Transverse colon (tissue), 4 donors: Measurements from ENCODE around the gene ADM2.

Experiments
- POLR2AphosphoS5 ChIP-seq, 3 donors: sonication (generic); formaldehyde crosslinking; IDR thresholded peaks; one replicate each; pipeline ENCODE4 v1.6.1; 2016; ENCODE audit warnings: antibody characterized with exemption in 3 of 3
- TF ChIP-seq, protein P1 (sequence below), 5 experiments: fragments of 200-600 bp in 3 of 5; fragments of 450-650 bp in 2 of 5; sonication (generic) in 3 of 5; IDR thresholded peaks; 1 replicate in 2 of 5; 2 replicates in 3 of 5; pipeline ENCODE4 v1.5.1; 2016 to 2017; ENCODE audit warnings: antibody characterized with exemption in 5 of 5, inconsistent platforms in 3 of 5, mild to moderate bottlenecking in 2 of 5, moderate library complexity in 1 of 5

DNA sequence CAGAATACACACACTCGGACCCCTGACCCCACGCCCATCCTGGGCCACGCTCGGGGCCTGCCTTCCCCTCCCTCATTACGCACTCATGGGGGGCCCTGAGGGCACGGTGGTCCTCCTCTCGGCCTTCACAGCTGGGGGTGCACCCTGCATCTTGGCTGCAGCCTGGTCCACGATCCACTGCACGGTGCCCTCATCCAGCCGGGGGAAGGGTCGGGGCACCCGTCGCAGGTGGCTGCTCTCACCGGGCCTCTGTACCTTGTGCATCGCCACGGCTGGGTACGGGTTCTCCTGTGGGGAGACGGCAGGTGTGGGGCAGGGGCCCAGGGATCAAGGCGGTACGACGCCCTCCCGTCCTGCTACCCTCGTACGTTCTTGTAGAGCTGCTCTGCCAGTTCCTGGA lies 16.9 kb upstream of the ADM2 start:
- TF ChIP-seq POLR2AphosphoS5 (IDR thresholded peaks at IDR 0.05): no peak
- TF ChIP-seq, protein P1, sequence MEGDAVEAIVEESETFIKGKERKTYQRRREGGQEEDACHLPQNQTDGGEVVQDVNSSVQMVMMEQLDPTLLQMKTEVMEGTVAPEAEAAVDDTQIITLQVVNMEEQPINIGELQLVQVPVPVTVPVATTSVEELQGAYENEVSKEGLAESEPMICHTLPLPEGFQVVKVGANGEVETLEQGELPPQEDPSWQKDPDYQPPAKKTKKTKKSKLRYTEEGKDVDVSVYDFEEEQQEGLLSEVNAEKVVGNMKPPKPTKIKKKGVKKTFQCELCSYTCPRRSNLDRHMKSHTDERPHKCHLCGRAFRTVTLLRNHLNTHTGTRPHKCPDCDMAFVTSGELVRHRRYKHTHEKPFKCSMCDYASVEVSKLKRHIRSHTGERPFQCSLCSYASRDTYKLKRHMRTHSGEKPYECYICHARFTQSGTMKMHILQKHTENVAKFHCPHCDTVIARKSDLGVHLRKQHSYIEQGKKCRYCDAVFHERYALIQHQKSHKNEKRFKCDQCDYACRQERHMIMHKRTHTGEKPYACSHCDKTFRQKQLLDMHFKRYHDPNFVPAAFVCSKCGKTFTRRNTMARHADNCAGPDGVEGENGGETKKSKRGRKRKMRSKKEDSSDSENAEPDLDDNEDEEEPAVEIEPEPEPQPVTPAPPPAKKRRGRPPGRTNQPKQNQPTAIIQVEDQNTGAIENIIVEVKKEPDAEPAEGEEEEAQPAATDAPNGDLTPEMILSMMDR (IDR thresholded peaks at IDR 0.05): no peak
